Astrocyte of the cerebellum (primary cell): ENCODE measurements around the gene RNF144B.

Experiments
- DNase-seq: peaks from one replicate; pipeline ENCODE4 v3.0.0-alpha.2; 2011; ENCODE audit warnings: low read depth
- H3K4me3 ChIP-seq: 2 replicates; pipeline ENCODE4 v1.5.1; 2011; ENCODE audit warnings: mild to moderate bottlenecking, low read depth, low read length, moderate library complexity
- CTCF ChIP-seq: IDR thresholded peaks from 2 replicates; pipeline ENCODE4 v1.5.1; 2012; ENCODE audit warnings: low read length, low read depth, moderate library complexity, mild to moderate bottlenecking; ENCODE audit errors: missing control alignments
- in situ Hi-C: cut with HindIII; loops from 2 replicates; pipeline ENCODE4 v1.10.0; 2017; ENCODE audit warnings: low sequenced_read_pairs

The RNF144B gene

GRCh38 chr6:18506382-18507017 is 119.3 kb downstream of the RNF144B start:
- no peak for DNase-seq
- no peak for TF ChIP-seq CTCF
- in situ Hi-C loops: no loop called here
- no peak overlapping the region for H3K4me3 ChIP-seq

- in situ Hi-C loops: no loop called here
- no peak overlapping the region for H3K4me3 ChIP-seq
- TF ChIP-seq CTCF: no peak
- DNase-seq: no peak
Measured at GRCh38 chr6:18507018-18507415, 119.9 kb downstream of the RNF144B start.

GRCh38 chr6:18507561-18507960 is 120.4 kb downstream of the RNF144B start:
- no peak for DNase-seq
- in situ Hi-C loops: no loop called here
- H3K4me3 ChIP-seq: no peak overlapping the region
- TF ChIP-seq CTCF: no peak

- TF ChIP-seq CTCF: no peak
- in situ Hi-C loops: no loop called here
- no peak for DNase-seq
- H3K4me3 ChIP-seq: no peak overlapping the region
Measured at GRCh38 chr6:18509871-18510643, 122.9 kb downstream of the RNF144B start.

- no peak for DNase-seq
- in situ Hi-C loops: no loop called here
- H3K4me3 ChIP-seq: no peak overlapping the region
- TF ChIP-seq CTCF: no peak
Measured at GRCh38 chr6:18510644-18511033, 123.5 kb downstream of the RNF144B start.

- no peak for DNase-seq
- no peak overlapping the region for H3K4me3 ChIP-seq
- TF ChIP-seq CTCF: no peak
- in situ Hi-C loops: no loop called here
Measured at GRCh38 chr6:18511211-18511610, 124.1 kb downstream of the RNF144B start.
